A549 (cell line): ENCODE measurements around the gene POLR2F. TPM values are rescaled to one million over a fixed set of nuclear protein-coding genes. Genes with fewer than 3 reads are reported as not detected.
A peak's percentile ranks its signal among the peaks of the same experiment; 100 is the strongest.
"Not testable (repeated sequence)": the region's sequence is repeated elsewhere in the genome, so short reads cannot be mapped to it uniquely, and the experiment has no call there.

ENCODE experiments used
- ATAC-seq, 2 experiments: fragments of 200-7000 bp in 1 of 2; fragments of >200 bp in 1 of 2; cut with Nextera tagmentation in 1 of 2; cut with Tn5 transposase in 1 of 2; 3 replicates each; pipeline versions ENCODE4 v1.8.0 to v1.9.1; 2018 to 2020; ENCODE audit warnings: mild to moderate bottlenecking in 1 of 2, moderate library complexity in 1 of 2
- CTCF ChIA-PET: fragments of 300-600 bp; sonication (Branson Sonifier 250); formaldehyde crosslinking; extraction: SDS; loops from one replicate; lab custom pipeline; 2021; ENCODE audit warnings: antibody characterized with exemption, inconsistent platforms; lab: Yijun Ruan, JAX
- POLR2A ChIA-PET: fragments of 350-600 bp; formaldehyde crosslinking; extraction: SDS; loops from one replicate; lab custom pipeline; 2021; ENCODE audit warnings: antibody characterized with exemption, inconsistent platforms; lab: Yijun Ruan, JAX
- DNase-seq, 2 experiments: peaks; one replicate each; pipeline versions ENCODE4 v3.0.0 to v3.0.0-alpha.2; 2011 to 2016; ENCODE audit warnings: low read depth in 1 of 2, low spot score in 1 of 2
- FAIRE-seq: peaks from 2 replicates; lab custom pipeline; 2011; peaks lifted over from hg19 to GRCh38; lab: Jason Lieb, UNC
- H3K27ac ChIP-seq, 2 experiments: fragments of >200 bp; sonication (Bioruptor Twin); formaldehyde crosslinking; 3 replicates each; pipeline ENCODE4 v1.5.1; 2016 to 2017
- H3K4me1 ChIP-seq: fragments of >200 bp; sonication (Bioruptor Twin); formaldehyde crosslinking; 3 replicates; pipeline ENCODE4 v1.6.1; 2016
- H3K4me2 ChIP-seq: fragments of >200 bp; sonication (Bioruptor Twin); formaldehyde crosslinking; 3 replicates; pipeline ENCODE4 v1.6.1; 2016
- H3K4me3 ChIP-seq: fragments of >200 bp; sonication (Bioruptor Twin); formaldehyde crosslinking; 3 replicates; pipeline ENCODE4 v1.5.1; 2016
- H3K9me3 ChIP-seq: fragments of >200 bp; sonication (Bioruptor Twin); formaldehyde crosslinking; 3 replicates; pipeline ENCODE4 v1.6.1; 2016
- CBX8 ChIP-seq: fragments of 200-600 bp; sonication (generic); IDR thresholded peaks from 2 replicates; pipeline ENCODE4 v1.6.1; 2016
- CHD2 ChIP-seq: fragments of 150-350 bp; IDR thresholded peaks from 2 replicates; pipeline ENCODE4 v1.6.1; 2014; ENCODE audit warnings: low read length; ENCODE audit not compliant: partially characterized antibody
- EHF ChIP-seq: fragments of 250-450 bp; sonication (Bioruptor Pico); IDR thresholded peaks from 2 replicates; pipeline ENCODE4 v1.5.0; 2020; ENCODE audit warnings: mild to moderate bottlenecking
- EP300 ChIP-seq, 2 experiments: fragments of >200 bp; sonication (Bioruptor Twin); formaldehyde crosslinking; IDR thresholded peaks; 2 replicates in 1 of 2; 3 replicates in 1 of 2; pipeline ENCODE4 v1.6.1; 2016 to 2017
- FOSL2 ChIP-seq, 2 experiments: fragments of 450-650 bp in 1 of 2; fragments of >200 bp in 1 of 2; sonication (Bioruptor Twin) in 1 of 2; formaldehyde crosslinking; IDR thresholded peaks; 2 replicates each; pipeline versions ENCODE4 v1.5.0 to v1.6.1; 2016 to 2020; ENCODE audit warnings: mild to moderate bottlenecking in 1 of 2, moderate library complexity in 1 of 2
- GATA3 ChIP-seq: IDR thresholded peaks from 2 replicates; pipeline ENCODE4 v1.6.1; 2012; ENCODE audit warnings: borderline replicate concordance
- HOXB13 ChIP-seq: fragments of 250-450 bp; sonication (Bioruptor Pico); IDR thresholded peaks from 2 replicates; pipeline ENCODE4 v1.5.0; 2020; ENCODE audit warnings: low read depth, mild to moderate bottlenecking, moderate library complexity
- JUN ChIP-seq, 2 experiments: fragments of >200 bp; sonication (Bioruptor Twin); formaldehyde crosslinking; IDR thresholded peaks; 2 replicates in 1 of 2; 3 replicates in 1 of 2; pipeline ENCODE4 v1.6.1; 2016 to 2017
- POLR2A ChIP-seq: IDR thresholded peaks from 2 replicates; pipeline ENCODE4 v1.6.1; 2012; ENCODE audit warnings: mild to moderate bottlenecking, low read length
- POLR2AphosphoS2 ChIP-seq: conservative IDR thresholded peaks from 2 replicates; pipeline ENCODE4 v1.6.1; 2012; ENCODE audit warnings: low read length, improper control_type of control experiment, inconsistent platforms
- RARB ChIP-seq: fragments of 250-450 bp; sonication (Bioruptor Pico); IDR thresholded peaks from 2 replicates; pipeline ENCODE4 v1.8.0; 2021; ENCODE audit warnings: mild to moderate bottlenecking, moderate library complexity
- RCOR1 ChIP-seq: fragments of 150-350 bp; IDR thresholded peaks from 2 replicates; pipeline ENCODE4 v1.6.1; 2014; ENCODE audit warnings: antibody characterized with exemption, low read length, low read depth
- RFX5 ChIP-seq: fragments of 450-650 bp; IDR thresholded peaks from 2 replicates; pipeline ENCODE4 v1.7.1; 2014; ENCODE audit warnings: antibody characterized with exemption, mild to moderate bottlenecking, moderate library complexity
- SREBF2 ChIP-seq: fragments of 450-650 bp; IDR thresholded peaks from 2 replicates; pipeline ENCODE4 v1.6.1; 2014; ENCODE audit warnings: mild to moderate bottlenecking, moderate library complexity
- ZFP36 ChIP-seq: fragments of 450-650 bp; IDR thresholded peaks from 2 replicates; pipeline ENCODE4 v1.6.1; 2014; ENCODE audit warnings: borderline replicate concordance; ENCODE audit not compliant: partially characterized antibody
- ZSCAN20 ChIP-seq: fragments of 250-450 bp; sonication (Bioruptor Pico); IDR thresholded peaks from 2 replicates; pipeline ENCODE4 v1.8.0; 2022; ENCODE audit warnings: mild to moderate bottlenecking, moderate library complexity
- WGBS: methylation state at CpG from one replicate; pipeline ENCODE4 v1.1.6; 2017; ENCODE audit errors: missing lambda C conversion rate; 5-methylcytosine and 5-hydroxymethylcytosine counted together
- polyA plus RNA-seq, 4 experiments: library from polyadenylated mRNA; depleted of rRNA in 3 of 4; stranded (reverse); fragments of >200 nt; fragmentation: RNase III in 1 of 4; extraction: RNeasy Plus Mini Kit Qiagen cat#74134 plus additional on column Dnase treatment in 1 of 4; gene quantifications; 2 replicates in 3 of 4; 3 replicates in 1 of 4; pipeline ENCODE4 v1.2.3, GENCODE V29; 2011 to 2017
- TF ChIP-seq, protein P1 (sequence below): IDR thresholded peaks from 2 replicates; pipeline ENCODE4 v1.6.1; 2012
- TF ChIP-seq, protein P2 (sequence below): IDR thresholded peaks from 2 replicates; pipeline ENCODE4 v1.6.1; 2012
- TF ChIP-seq, protein P3 (sequence below): IDR thresholded peaks from 2 replicates; pipeline ENCODE4 v1.6.1; 2012; ENCODE audit warnings: low read depth, borderline replicate concordance

POLR2F gene
- polyA plus RNA-seq, 2 of the 4 experiments (the other 2 are of a cell fraction), result 90.0 to 183 TPM

DNA sequence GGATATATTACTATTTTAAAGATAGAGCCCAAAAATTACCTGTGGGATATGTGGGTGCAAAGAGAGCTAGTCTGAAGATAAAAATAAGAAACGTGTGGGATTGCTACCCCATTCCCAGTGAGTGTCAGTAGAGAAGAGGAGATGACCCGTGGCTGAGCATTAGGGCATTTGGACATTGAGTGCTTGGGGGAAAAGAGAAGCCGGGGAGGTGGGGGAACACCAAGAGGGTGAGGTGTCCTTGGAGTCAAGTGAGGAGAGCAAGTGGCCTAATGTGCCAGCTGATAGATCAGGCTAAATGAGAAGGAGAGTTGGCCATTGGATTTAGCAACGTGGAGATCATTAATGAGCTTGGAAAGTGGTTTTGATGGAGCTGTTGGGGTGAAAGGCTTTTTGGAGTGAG lies 1.2 kb downstream of the POLR2F start:
- ATAC-seq (no peak), DNase-seq (no peak), FAIRE-seq (no peak)
- Histone ChIP-seq H3K4me1 (peaks cover 7% of the 10 kb centered on the region; the same call in 2 of the 3 replicates), H3K4me3 (peak overlapping the region; percentile 79; the same call in 2 of the 3 replicates), H3K9me3 (no peaks in the 10 kb centered on the region), H3K27ac (peak overlapping the region in 1 of 2 experiments; percentile 99; a peak in 2 of 6 replicates), H3K4me2 (peak overlapping the region; percentile 84)
- no peak for TF ChIP-seq POLR2A
- TF ChIP-seq RFX5, result no peak
- TF ChIP-seq ZSCAN20 (CRISPR knock-in tag), result no peak
- TF ChIP-seq, protein P1, sequence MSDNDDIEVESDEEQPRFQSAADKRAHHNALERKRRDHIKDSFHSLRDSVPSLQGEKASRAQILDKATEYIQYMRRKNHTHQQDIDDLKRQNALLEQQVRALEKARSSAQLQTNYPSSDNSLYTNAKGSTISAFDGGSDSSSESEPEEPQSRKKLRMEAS, result no peak
- TF ChIP-seq ZFP36, result no peak
- TF ChIP-seq FOSL2 (IDR thresholded peaks at IDR 0.05), result no peak
- TF ChIP-seq FOSL2 (CRISPR knock-in tag; IDR thresholded peaks at IDR 0.05), result no peak
- TF ChIP-seq JUN (IDR thresholded peaks at IDR 0.05), result no peak
- TF ChIP-seq EHF (CRISPR knock-in tag), result no peak
- no peak for TF ChIP-seq HOXB13 (CRISPR knock-in tag)
- no peak for TF ChIP-seq POLR2AphosphoS2
- no peak for TF ChIP-seq GATA3
- no peak for TF ChIP-seq CHD2
- TF ChIP-seq, protein P2, sequence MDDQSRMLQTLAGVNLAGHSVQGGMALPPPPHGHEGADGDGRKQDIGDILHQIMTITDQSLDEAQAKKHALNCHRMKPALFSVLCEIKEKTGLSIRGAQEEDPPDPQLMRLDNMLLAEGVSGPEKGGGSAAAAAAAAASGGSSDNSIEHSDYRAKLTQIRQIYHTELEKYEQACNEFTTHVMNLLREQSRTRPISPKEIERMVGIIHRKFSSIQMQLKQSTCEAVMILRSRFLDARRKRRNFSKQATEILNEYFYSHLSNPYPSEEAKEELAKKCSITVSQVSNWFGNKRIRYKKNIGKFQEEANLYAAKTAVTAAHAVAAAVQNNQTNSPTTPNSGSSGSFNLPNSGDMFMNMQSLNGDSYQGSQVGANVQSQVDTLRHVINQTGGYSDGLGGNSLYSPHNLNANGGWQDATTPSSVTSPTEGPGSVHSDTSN, result no peak
- POLR2A ChIA-PET, result no interaction called here
- 62% methylated on average over 4 of the region's 4 CpGs for WGBS
- CTCF ChIA-PET, result interaction anchor here (0.7 to 1.9 kb wide), 7 partner anchors 10 to 137 kb away, joined by 3 to 13 read pairs (median 6); partner anchors contain the start of gene MICALL1

- FAIRE-seq, H3K4me2 ChIP-seq, H3K27ac ChIP-seq, H3K4me3 ChIP-seq, H3K9me3 ChIP-seq, DNase-seq, H3K4me1 ChIP-seq, POLR2A ChIA-PET, ATAC-seq: not testable (repeated sequence)
- 79% methylated on average over 15 of the region's 15 CpGs for whole genome bisulfite sequencing
- CTCF ChIA-PET, result interaction anchor here (1.4 to 1.8 kb wide), 3 partner anchors 10 to 138 kb away, joined by 3 to 13 read pairs (median 7); no protein-coding TSS in a partner anchor
Observed at GRCh38 chr22:37955825-37956397, 2.4 kb downstream of the POLR2F start.

GRCh38 chr22:37957232-37957631 lies 3.7 kb downstream of the POLR2F start:
- no peaks in the 10 kb centered on the region for H3K9me3 ChIP-seq
- FAIRE-seq, result no peak
- peaks cover 7% of the 10 kb centered on the region; the same call in 2 of the 3 replicates for H3K4me1 ChIP-seq
- H3K4me2 ChIP-seq, result no peak overlapping the region
- ATAC-seq, result no peak
- DNase-seq, result no peak
- CTCF ChIA-PET, result interaction anchor here (1.2 kb wide), 1 partner anchor 8 kb away, joined by 5 read pairs; no protein-coding TSS in a partner anchor
- POLR2A ChIA-PET, result no interaction called here
- H3K4me3 ChIP-seq, result no peak overlapping the region
- TF ChIP-seq RCOR1 (no peak), EP300 (IDR thresholded peaks at IDR 0.05) (no peak), SREBF2 (no peak), CBX8 (no peak), RARB (CRISPR knock-in tag) (no peak)
- TF ChIP-seq, protein P3, sequence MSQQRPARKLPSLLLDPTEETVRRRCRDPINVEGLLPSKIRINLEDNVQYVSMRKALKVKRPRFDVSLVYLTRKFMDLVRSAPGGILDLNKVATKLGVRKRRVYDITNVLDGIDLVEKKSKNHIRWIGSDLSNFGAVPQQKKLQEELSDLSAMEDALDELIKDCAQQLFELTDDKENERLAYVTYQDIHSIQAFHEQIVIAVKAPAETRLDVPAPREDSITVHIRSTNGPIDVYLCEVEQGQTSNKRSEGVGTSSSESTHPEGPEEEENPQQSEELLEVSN, result no peak
- TF ChIP-seq, all 56 proteins: peak for 0
- WGBS, result 81% methylated on average over 4 of the region's 4 CpGs
- H3K27ac ChIP-seq, result no peak overlapping the region
